HEK293T (cell line): ENCODE measurements around the gene ARFGEF3.

Source experiments
- BHLHE40 ChIP-seq: fragments of 450-650 bp; IDR thresholded peaks from 2 replicates; pipeline ENCODE4 v1.6.1; 2016; ENCODE audit warnings: mild to moderate bottlenecking, moderate library complexity, borderline replicate concordance
- CTBP1 ChIP-seq: fragments of 450-650 bp; IDR thresholded peaks from 2 replicates; pipeline ENCODE4 v1.6.1; 2016; ENCODE audit warnings: borderline replicate concordance
- ELF4 ChIP-seq: fragments of 450-650 bp; IDR thresholded peaks from 2 replicates; pipeline ENCODE4 v1.6.1; 2017; ENCODE audit warnings: antibody characterized with exemption
- FOXM1 ChIP-seq: fragments of 450-650 bp; IDR thresholded peaks from 2 replicates; pipeline ENCODE4 v1.6.1; 2017; ENCODE audit warnings: mild to moderate bottlenecking, borderline replicate concordance
- L3MBTL2 ChIP-seq: fragments of 450-650 bp; conservative IDR thresholded peaks from 2 replicates; pipeline ENCODE4 v1.6.1; 2016; ENCODE audit warnings: mild to moderate bottlenecking
- NFRKB ChIP-seq: fragments of 450-650 bp; IDR thresholded peaks from 2 replicates; pipeline ENCODE4 v1.6.1; 2016; ENCODE audit warnings: mild to moderate bottlenecking, moderate library complexity
- SUZ12 ChIP-seq: fragments of 450-650 bp; IDR thresholded peaks from 2 replicates; pipeline ENCODE4 v1.6.1; 2016; ENCODE audit warnings: mild to moderate bottlenecking
- TARDBP ChIP-seq: fragments of 450-650 bp; IDR thresholded peaks from 2 replicates; pipeline ENCODE4 v1.6.1; 2016

DNA sequence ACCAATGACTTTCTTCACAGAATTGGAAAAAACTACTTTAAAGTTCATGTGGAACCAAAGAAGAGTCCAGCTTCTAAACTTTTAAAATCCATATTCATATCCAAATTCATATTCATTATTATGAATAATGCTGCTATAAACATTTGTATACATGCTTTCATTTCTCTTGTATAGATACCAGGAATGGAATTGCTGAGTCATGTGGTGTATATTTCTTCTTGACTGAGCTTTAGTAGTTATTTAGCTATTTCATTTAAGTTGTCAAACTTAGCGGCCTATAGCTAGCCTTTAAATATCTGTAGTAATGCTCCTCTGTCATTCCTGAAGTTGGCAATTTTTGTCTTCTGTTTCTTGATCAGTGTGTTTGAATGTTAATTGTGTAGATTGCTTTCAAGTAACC is 196.2 kb downstream of the ARFGEF3 start:
- no peak for TF ChIP-seq ELF4
- TF ChIP-seq BHLHE40 = no peak
- no peak for TF ChIP-seq CTBP1
- TF ChIP-seq FOXM1 = no peak
- TF ChIP-seq L3MBTL2 = no peak
- no peak for TF ChIP-seq TARDBP
- no peak for TF ChIP-seq NFRKB
- TF ChIP-seq SUZ12 = no peak
